HepG2 (cell line): ENCODE data around the gene DUS3L. TPM values are rescaled to one million over a fixed set of nuclear protein-coding genes. Genes with fewer than 3 reads are reported as not detected.
A peak's percentile ranks its signal among the peaks of the same experiment; 100 is the strongest.

Experiments used
- AHDC1 ChIP-seq: sonication (generic); formaldehyde crosslinking; IDR thresholded peaks from 2 replicates; pipeline ENCODE4 v1.5.1; 2020; ENCODE audit warnings: mild to moderate bottlenecking, missing genetic modification reagents, borderline replicate concordance
- IKZF4 ChIP-seq: sonication (generic); formaldehyde crosslinking; IDR thresholded peaks from 2 replicates; pipeline ENCODE4 v1.5.1; 2020; ENCODE audit warnings: borderline replicate concordance, mild to moderate bottlenecking, low read depth, missing genetic modification reagents; ENCODE audit errors: not compliant biosample characterization
- JUNB ChIP-seq: sonication (generic); formaldehyde crosslinking; IDR thresholded peaks from 2 replicates; pipeline ENCODE4 v1.8.0; 2022; ENCODE audit warnings: missing genetic modification reagents, mild to moderate bottlenecking, borderline replicate concordance
- NFKB2 ChIP-seq: sonication (generic); formaldehyde crosslinking; IDR thresholded peaks from 2 replicates; pipeline ENCODE4 v1.4.0; 2020; ENCODE audit warnings: missing genetic modification reagents, borderline replicate concordance
- SMAD3 ChIP-seq: sonication (generic); formaldehyde crosslinking; IDR thresholded peaks from 2 replicates; pipeline ENCODE4 v1.4.0; 2020; ENCODE audit warnings: missing genetic modification reagents
- SMARCC2 ChIP-seq: fragments of 450-650 bp; IDR thresholded peaks from 2 replicates; pipeline ENCODE4 v1.6.1; 2017; ENCODE audit warnings: antibody characterized with exemption, mild to moderate bottlenecking
- ZNF12 ChIP-seq: sonication (generic); formaldehyde crosslinking; IDR thresholded peaks from 2 replicates; pipeline ENCODE4 v1.5.0; 2020; ENCODE audit warnings: missing genetic modification reagents
- ZSCAN22 ChIP-seq: sonication (generic); formaldehyde crosslinking; IDR thresholded peaks from 2 replicates; pipeline ENCODE4 v1.4.0; 2020; ENCODE audit warnings: mild to moderate bottlenecking, missing genetic modification reagents
- polyA plus RNA-seq, 8 experiments: library from polyadenylated mRNA; depleted of rRNA in 3 of 8; stranded (reverse) in 7 of 8; unstranded in 1 of 8; fragments of >200 nt; fragmentation: Illumina TruSeq in 4 of 8; extraction: Trizol in 4 of 8; gene quantifications; 2 replicates each; pipeline versions ENCODE4 v1.2.1 to v1.2.3, GENCODE V29; 2011 to 2016; ENCODE audit warnings: low read depth in 4 of 8, missing spikeins in 1 of 8, mixed read lengths in 1 of 8; ENCODE audit not compliant: insufficient read depth in 1 of 8
- total RNA-seq, 5 experiments: library from RNA; depleted of rRNA; stranded (reverse); fragments of >200 nt; fragmentation: Illumina TruSeq; extraction: Trizol; gene quantifications; 2 replicates each; pipeline ENCODE4 v1.2.3, GENCODE V29; 2016; ENCODE audit warnings: low read depth in 1 of 5
- TF ChIP-seq, protein P1 (sequence below): sonication (generic); formaldehyde crosslinking; IDR thresholded peaks from 2 replicates; pipeline ENCODE4 v1.4.0; 2020; ENCODE audit warnings: missing genetic modification reagents
- TF ChIP-seq, protein P2 (sequence below): sonication (generic); formaldehyde crosslinking; IDR thresholded peaks from 2 replicates; pipeline ENCODE4 v1.5.1; 2020; ENCODE audit warnings: mild to moderate bottlenecking, moderate library complexity, missing genetic modification reagents

DUS3L gene
- total and polyA plus RNA-seq, 2 of the 13 experiments (the other 11 are each of a cell fraction or from before 2014, with no cell fraction given) = 13.3 to 25.1 TPM

DNA sequence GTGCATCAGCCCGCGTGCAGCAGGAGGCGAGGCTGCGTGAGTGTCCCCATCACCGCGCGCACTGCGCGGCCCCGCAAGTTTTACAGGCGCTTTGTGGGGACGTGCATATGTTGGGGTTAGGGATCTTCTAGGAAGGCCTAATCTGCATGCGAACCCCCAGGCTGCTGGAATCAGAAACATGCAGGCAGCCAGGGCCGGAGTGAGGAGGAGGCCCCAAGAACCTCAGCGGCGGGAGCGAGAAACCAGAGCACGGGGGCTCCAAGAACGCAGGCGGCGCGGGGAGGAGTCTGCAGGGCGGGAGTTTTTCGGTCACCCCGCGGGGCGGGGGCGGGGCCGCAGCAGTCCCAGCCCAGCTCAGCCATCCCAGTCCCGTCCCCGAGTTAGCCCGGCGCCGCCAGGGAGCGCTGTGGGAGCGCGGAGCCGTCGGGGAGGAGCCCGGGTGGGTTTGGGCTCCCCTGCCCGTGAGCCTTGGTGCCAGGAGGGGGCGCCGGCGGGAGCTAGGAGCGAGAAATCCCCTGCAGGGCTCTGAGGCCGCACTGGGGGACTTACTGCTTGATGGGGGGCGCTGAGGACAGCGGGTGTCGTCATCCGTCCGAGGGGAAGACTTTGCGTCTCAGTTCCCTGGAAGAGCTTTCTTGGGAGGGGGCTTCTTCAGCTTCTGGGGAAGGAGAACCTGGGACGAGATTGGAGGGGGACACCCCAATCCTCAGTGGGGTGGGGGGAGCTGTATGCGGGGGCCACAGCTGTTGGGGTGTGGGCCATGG, 13.0 kb upstream of the DUS3L start (continued):
- TF ChIP-seq, protein P1, sequence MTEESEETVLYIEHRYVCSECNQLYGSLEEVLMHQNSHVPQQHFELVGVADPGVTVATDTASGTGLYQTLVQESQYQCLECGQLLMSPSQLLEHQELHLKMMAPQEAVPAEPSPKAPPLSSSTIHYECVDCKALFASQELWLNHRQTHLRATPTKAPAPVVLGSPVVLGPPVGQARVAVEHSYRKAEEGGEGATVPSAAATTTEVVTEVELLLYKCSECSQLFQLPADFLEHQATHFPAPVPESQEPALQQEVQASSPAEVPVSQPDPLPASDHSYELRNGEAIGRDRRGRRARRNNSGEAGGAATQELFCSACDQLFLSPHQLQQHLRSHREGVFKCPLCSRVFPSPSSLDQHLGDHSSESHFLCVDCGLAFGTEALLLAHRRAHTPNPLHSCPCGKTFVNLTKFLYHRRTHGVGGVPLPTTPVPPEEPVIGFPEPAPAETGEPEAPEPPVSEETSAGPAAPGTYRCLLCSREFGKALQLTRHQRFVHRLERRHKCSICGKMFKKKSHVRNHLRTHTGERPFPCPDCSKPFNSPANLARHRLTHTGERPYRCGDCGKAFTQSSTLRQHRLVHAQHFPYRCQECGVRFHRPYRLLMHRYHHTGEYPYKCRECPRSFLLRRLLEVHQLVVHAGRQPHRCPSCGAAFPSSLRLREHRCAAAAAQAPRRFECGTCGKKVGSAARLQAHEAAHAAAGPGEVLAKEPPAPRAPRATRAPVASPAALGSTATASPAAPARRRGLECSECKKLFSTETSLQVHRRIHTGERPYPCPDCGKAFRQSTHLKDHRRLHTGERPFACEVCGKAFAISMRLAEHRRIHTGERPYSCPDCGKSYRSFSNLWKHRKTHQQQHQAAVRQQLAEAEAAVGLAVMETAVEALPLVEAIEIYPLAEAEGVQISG (CRISPR knock-in tag) = peak; percentile 49; the same call in 1 of the 2 replicates
- TF ChIP-seq JUNB (CRISPR knock-in tag) (no peak), AHDC1 (CRISPR knock-in tag) (no peak), ZNF12 (no peak), SMARCC2 (no peak), ZSCAN22 (no peak), IKZF4 (CRISPR knock-in tag) (peak; percentile 13), SMAD3 (CRISPR knock-in tag) (no peak), NFKB2 (CRISPR knock-in tag) (peak; percentile 25; the same call in 1 of the 2 replicates)
- TF ChIP-seq, protein P2, sequence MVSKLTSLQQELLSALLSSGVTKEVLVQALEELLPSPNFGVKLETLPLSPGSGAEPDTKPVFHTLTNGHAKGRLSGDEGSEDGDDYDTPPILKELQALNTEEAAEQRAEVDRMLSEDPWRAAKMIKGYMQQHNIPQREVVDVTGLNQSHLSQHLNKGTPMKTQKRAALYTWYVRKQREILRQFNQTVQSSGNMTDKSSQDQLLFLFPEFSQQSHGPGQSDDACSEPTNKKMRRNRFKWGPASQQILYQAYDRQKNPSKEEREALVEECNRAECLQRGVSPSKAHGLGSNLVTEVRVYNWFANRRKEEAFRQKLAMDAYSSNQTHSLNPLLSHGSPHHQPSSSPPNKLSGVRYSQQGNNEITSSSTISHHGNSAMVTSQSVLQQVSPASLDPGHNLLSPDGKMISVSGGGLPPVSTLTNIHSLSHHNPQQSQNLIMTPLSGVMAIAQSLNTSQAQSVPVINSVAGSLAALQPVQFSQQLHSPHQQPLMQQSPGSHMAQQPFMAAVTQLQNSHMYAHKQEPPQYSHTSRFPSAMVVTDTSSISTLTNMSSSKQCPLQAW (CRISPR knock-in tag) = peak; percentile 84
